ENCODE results near the gene SV2C.

The SV2C gene

DNA sequence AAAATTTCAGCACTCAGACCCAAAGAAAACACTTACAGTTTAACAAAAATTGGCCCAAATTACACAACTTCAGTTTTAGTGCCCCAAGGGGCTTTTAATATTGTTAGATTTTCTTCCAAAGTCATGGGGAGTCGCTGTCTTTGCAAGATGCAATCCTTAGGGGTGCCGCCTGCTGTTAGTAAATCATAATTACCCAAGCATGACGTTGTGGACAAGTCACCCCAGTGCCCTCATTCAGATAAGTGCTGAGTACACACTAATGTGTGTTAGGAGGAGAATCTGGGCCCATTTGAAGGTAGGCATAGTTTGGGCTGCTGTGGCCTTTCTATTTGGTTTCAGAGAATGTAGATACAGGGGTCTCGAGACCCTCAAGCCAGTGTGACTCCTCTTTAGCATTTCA lies 138.1 kb downstream of the SV2C start:
- no peaks in the 10 kb centered on the region for H3K9me3 ChIP-seq (ENCODE audit: insufficient read depth, low read depth, low read length)
- TF ChIP-seq EZH2phosphoT487 (IDR thresholded peaks at IDR 0.05; ENCODE audit: borderline replicate concordance) = no peak
- TF ChIP-seq, protein P1, sequence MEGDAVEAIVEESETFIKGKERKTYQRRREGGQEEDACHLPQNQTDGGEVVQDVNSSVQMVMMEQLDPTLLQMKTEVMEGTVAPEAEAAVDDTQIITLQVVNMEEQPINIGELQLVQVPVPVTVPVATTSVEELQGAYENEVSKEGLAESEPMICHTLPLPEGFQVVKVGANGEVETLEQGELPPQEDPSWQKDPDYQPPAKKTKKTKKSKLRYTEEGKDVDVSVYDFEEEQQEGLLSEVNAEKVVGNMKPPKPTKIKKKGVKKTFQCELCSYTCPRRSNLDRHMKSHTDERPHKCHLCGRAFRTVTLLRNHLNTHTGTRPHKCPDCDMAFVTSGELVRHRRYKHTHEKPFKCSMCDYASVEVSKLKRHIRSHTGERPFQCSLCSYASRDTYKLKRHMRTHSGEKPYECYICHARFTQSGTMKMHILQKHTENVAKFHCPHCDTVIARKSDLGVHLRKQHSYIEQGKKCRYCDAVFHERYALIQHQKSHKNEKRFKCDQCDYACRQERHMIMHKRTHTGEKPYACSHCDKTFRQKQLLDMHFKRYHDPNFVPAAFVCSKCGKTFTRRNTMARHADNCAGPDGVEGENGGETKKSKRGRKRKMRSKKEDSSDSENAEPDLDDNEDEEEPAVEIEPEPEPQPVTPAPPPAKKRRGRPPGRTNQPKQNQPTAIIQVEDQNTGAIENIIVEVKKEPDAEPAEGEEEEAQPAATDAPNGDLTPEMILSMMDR (conservative IDR thresholded peaks at IDR 0.05; ENCODE audit: low read length) = no peak

DNA sequence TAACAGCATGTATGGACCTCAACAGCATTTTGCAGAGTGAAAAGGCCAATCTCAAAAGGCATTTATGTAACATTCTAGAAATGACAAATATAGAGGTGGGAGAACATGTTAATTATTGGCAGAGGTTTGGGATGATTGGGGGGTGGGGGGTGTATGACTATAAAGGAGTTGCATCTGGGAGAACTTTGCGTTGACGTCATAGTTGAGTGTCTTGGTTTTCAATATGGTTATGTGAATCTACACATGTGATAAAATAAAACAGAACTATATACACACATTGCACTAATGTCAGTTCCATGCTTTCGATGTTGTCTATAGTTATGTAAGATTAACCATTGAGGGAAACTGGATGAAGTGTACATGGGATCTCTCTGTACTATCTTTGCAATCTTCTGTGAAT lies 139.1 kb downstream of the SV2C start:
- TF ChIP-seq EZH2phosphoT487 (IDR thresholded peaks at IDR 0.05; ENCODE audit: borderline replicate concordance) = no peak
- TF ChIP-seq, protein P1 (conservative IDR thresholded peaks at IDR 0.05; ENCODE audit: low read length) = no peak

More for the DNA sequence above, 138.1 kb downstream of the SV2C start:
- H3K4me1 ChIP-seq (ENCODE audit: insufficient read depth, low read length, poor library complexity, severe bottlenecking) = peaks cover 6% of the 10 kb centered on the region
- no peaks in the 10 kb centered on the region for H3K27me3 ChIP-seq (ENCODE audit: insufficient read depth, low read length, poor library complexity, severe bottlenecking)
- no peak overlapping the region for H3K4me2 ChIP-seq (ENCODE audit: low read depth, low read length, poor library complexity, severe bottlenecking)
- no peak overlapping the region for H3K4me3 ChIP-seq (ENCODE audit: low read length, poor library complexity, severe bottlenecking)
- H3K36me3 ChIP-seq (ENCODE audit: insufficient read depth, low read length) = no peaks in the 10 kb centered on the region
- no peaks in the 10 kb centered on the region for H4K20me1 ChIP-seq (ENCODE audit: insufficient read depth, low read length, poor library complexity, severe bottlenecking)
- no peak overlapping the region for H2AFZ ChIP-seq (ENCODE audit: low read length)
- H3K9ac ChIP-seq (ENCODE audit: low read depth, low read length, poor library complexity, severe bottlenecking) = no peak overlapping the region
- H3F3A ChIP-seq (ENCODE audit: low read depth) = no peaks in the 10 kb centered on the region
- no peaks in the 10 kb centered on the region for H3K9me2 ChIP-seq (replicated peaks; ENCODE audit: low read depth, low read length)
- no peaks in the 10 kb centered on the region for H3K79me2 ChIP-seq (ENCODE audit: insufficient read depth, low read length)

GRCh38 chr5:76223696-76224095 lies 140.5 kb downstream of the SV2C start:
- Histone ChIP-seq H3K4me1 (ENCODE audit: insufficient read depth, low read length, poor library complexity, severe bottlenecking) (peaks cover 6% of the 10 kb centered on the region), H3K4me2 (ENCODE audit: low read depth, low read length, poor library complexity, severe bottlenecking) (no peak overlapping the region), H3F3A (ENCODE audit: low read depth) (no peaks in the 10 kb centered on the region), H2AFZ (ENCODE audit: low read length) (no peak overlapping the region), H3K9me3 (ENCODE audit: insufficient read depth, low read depth, low read length) (no peaks in the 10 kb centered on the region), H3K9me2 (replicated peaks; ENCODE audit: low read depth, low read length) (no peaks in the 10 kb centered on the region), H3K36me3 (ENCODE audit: insufficient read depth, low read length) (no peaks in the 10 kb centered on the region), H3K9ac (ENCODE audit: low read depth, low read length, poor library complexity, severe bottlenecking) (no peak overlapping the region), H3K27me3 (ENCODE audit: insufficient read depth, low read length, poor library complexity, severe bottlenecking) (no peaks in the 10 kb centered on the region), H4K20me1 (ENCODE audit: insufficient read depth, low read length, poor library complexity, severe bottlenecking) (no peaks in the 10 kb centered on the region), H3K79me2 (ENCODE audit: insufficient read depth, low read length) (no peaks in the 10 kb centered on the region), H3K4me3 (ENCODE audit: low read length, poor library complexity, severe bottlenecking) (no peak overlapping the region)
- TF ChIP-seq, protein P1 (conservative IDR thresholded peaks at IDR 0.05; ENCODE audit: low read length) = no peak
- no peak for TF ChIP-seq EZH2phosphoT487 (IDR thresholded peaks at IDR 0.05; ENCODE audit: borderline replicate concordance)

More for the DNA sequence above, 139.1 kb downstream of the SV2C start:
- Histone ChIP-seq H3K79me2 (ENCODE audit: insufficient read depth, low read length) (no peaks in the 10 kb centered on the region), H3K27me3 (ENCODE audit: insufficient read depth, low read length, poor library complexity, severe bottlenecking) (no peaks in the 10 kb centered on the region), H3K4me1 (ENCODE audit: insufficient read depth, low read length, poor library complexity, severe bottlenecking) (peaks cover 6% of the 10 kb centered on the region), H3K9me2 (replicated peaks; ENCODE audit: low read depth, low read length) (no peaks in the 10 kb centered on the region), H3K36me3 (ENCODE audit: insufficient read depth, low read length) (no peaks in the 10 kb centered on the region), H3K9me3 (ENCODE audit: insufficient read depth, low read depth, low read length) (no peaks in the 10 kb centered on the region), H3K9ac (ENCODE audit: low read depth, low read length, poor library complexity, severe bottlenecking) (no peak overlapping the region), H2AFZ (ENCODE audit: low read length) (no peak overlapping the region), H3K4me3 (ENCODE audit: low read length, poor library complexity, severe bottlenecking) (no peak overlapping the region), H3K4me2 (ENCODE audit: low read depth, low read length, poor library complexity, severe bottlenecking) (no peak overlapping the region), H3F3A (ENCODE audit: low read depth) (no peaks in the 10 kb centered on the region), H4K20me1 (ENCODE audit: insufficient read depth, low read length, poor library complexity, severe bottlenecking) (no peaks in the 10 kb centered on the region)

Data from Loucy (cell line).